IMR-90 (cell line): ENCODE measurements around the gene SLC30A2. TPM values are rescaled to one million over a fixed set of nuclear protein-coding genes. Genes with fewer than 3 reads are reported as not detected.

ENCODE experiments used
- ATAC-seq: fragments of 200-7000 bp; cut with Tn5 transposase; 2 replicates; pipeline ENCODE4 v1.9.1; 2020; ENCODE audit warnings: low read depth, mild to moderate bottlenecking, moderate library complexity
- BruUV-seq: library from RNA; stranded (reverse); fragments of 400-500 nt; replicated peaks from 2 replicates; lab custom pipeline; 2021; lab: Mats Ljungman, UMichigan
- CTCF ChIA-PET: fragments of 300-600 bp; formaldehyde crosslinking; extraction: SDS; loops from one replicate; lab custom pipeline; 2021; ENCODE audit warnings: antibody characterized with exemption; lab: Yijun Ruan, JAX
- POLR2A ChIA-PET: fragments of 300-600 bp; sonication (Branson Sonifier 250); formaldehyde crosslinking; loops from one replicate; lab custom pipeline; 2022; ENCODE audit warnings: antibody characterized with exemption; ENCODE audit not compliant: unreplicated experiment; lab: Charles Lee
- DNase-seq: peaks from one replicate; pipeline ENCODE4 v3.0.0; 2013
- H2AFZ ChIP-seq: replicated peaks from 2 replicates; pipeline ENCODE3; 2013; ENCODE audit warnings: low read length, mild to moderate bottlenecking; ENCODE audit not compliant: poor library complexity
- H2AK5ac ChIP-seq: 2 replicates; pipeline ENCODE4 v1.6.1; 2013; ENCODE audit warnings: low read depth, low read length, inconsistent platforms
- H2AK9ac ChIP-seq: replicated peaks from 2 replicates; pipeline ENCODE3; 2013; ENCODE audit warnings: mild to moderate bottlenecking, low read depth, low read length, moderate library complexity; ENCODE audit not compliant: poor library complexity
- H2BK120ac ChIP-seq: 2 replicates; pipeline ENCODE4 v1.6.1; 2013; ENCODE audit warnings: low read depth, low read length, inconsistent platforms
- H2BK15ac ChIP-seq: 3 replicates; pipeline ENCODE4 v1.6.1; 2013; ENCODE audit warnings: low read depth, low read length, inconsistent platforms
- H2BK20ac ChIP-seq: 2 replicates; pipeline ENCODE4 v1.6.1; 2013; ENCODE audit warnings: low read depth, mild to moderate bottlenecking, inconsistent platforms, low read length, moderate library complexity
- H2BK5ac ChIP-seq: 2 replicates; pipeline ENCODE4 v1.6.1; 2013; ENCODE audit warnings: mild to moderate bottlenecking, low read depth, low read length, inconsistent platforms; ENCODE audit not compliant: poor library complexity, severe bottlenecking
- H3K14ac ChIP-seq: replicated peaks from 2 replicates; pipeline ENCODE4 v1.6.1; 2013; ENCODE audit warnings: low read depth, low read length, inconsistent platforms
- H3K18ac ChIP-seq: 2 replicates; pipeline ENCODE4 v1.6.1; 2013; ENCODE audit warnings: low read depth, low read length, control low read depth
- H3K23ac ChIP-seq: 2 replicates; pipeline ENCODE4 v1.6.1; 2013; ENCODE audit warnings: low read depth, low read length, inconsistent platforms
- H3K27ac ChIP-seq: 2 replicates; pipeline ENCODE4 v1.5.1; 2013; ENCODE audit warnings: mild to moderate bottlenecking, control low read depth, low read length; ENCODE audit not compliant: insufficient read depth
- H3K27me3 ChIP-seq: 2 replicates; pipeline ENCODE4 v1.6.1; 2013; ENCODE audit warnings: low read length; ENCODE audit not compliant: control insufficient read depth, insufficient read depth
- H3K36me3 ChIP-seq: 2 replicates; pipeline ENCODE4 v1.6.1; 2013; ENCODE audit warnings: low read length, mixed read lengths; ENCODE audit not compliant: control insufficient read depth, insufficient read depth
- H3K4ac ChIP-seq: 2 replicates; pipeline ENCODE4 v1.6.1; 2013; ENCODE audit warnings: low read depth, low read length, inconsistent platforms
- H3K4me1 ChIP-seq: 2 replicates; pipeline ENCODE4 v1.6.1; 2013; ENCODE audit warnings: low read length, mixed read lengths; ENCODE audit not compliant: control insufficient read depth, insufficient read depth
- H3K4me2 ChIP-seq: 2 replicates; pipeline ENCODE4 v1.6.1; 2013; ENCODE audit warnings: low read depth, mild to moderate bottlenecking, control low read depth, low read length, moderate library complexity
- H3K4me3 ChIP-seq: 2 replicates; pipeline ENCODE4 v1.5.1; 2013; ENCODE audit warnings: low read depth, mild to moderate bottlenecking, control low read depth, low read length, moderate library complexity; ENCODE audit not compliant: insufficient read depth
- H3K56ac ChIP-seq: 2 replicates; pipeline ENCODE4 v1.6.1; 2013; ENCODE audit warnings: low read length, inconsistent platforms; ENCODE audit not compliant: insufficient read depth; ENCODE audit errors: extremely low read depth
- H3K79me1 ChIP-seq, 2 experiments: 2 replicates each; pipeline ENCODE4 v1.6.1; 2013; ENCODE audit warnings: low read length in 2 of 2, inconsistent platforms in 1 of 2, low read depth in 1 of 2
- H3K9ac ChIP-seq: 2 replicates; pipeline ENCODE4 v1.6.1; 2013; ENCODE audit warnings: low read depth, low read length, control low read depth
- H3K9me1 ChIP-seq: 2 replicates; pipeline ENCODE4 v1.6.1; 2013; ENCODE audit warnings: low read length, inconsistent platforms; ENCODE audit not compliant: insufficient read depth
- H3K9me3 ChIP-seq: 2 replicates; pipeline ENCODE4 v1.6.1; 2013; ENCODE audit warnings: low read length; ENCODE audit not compliant: control insufficient read depth, insufficient read depth
- H4K20me1 ChIP-seq: 2 replicates; pipeline ENCODE4 v1.6.1; 2013; ENCODE audit warnings: low read length, inconsistent platforms; ENCODE audit not compliant: insufficient read depth
- H4K5ac ChIP-seq: 2 replicates; pipeline ENCODE4 v1.6.1; 2013; ENCODE audit warnings: mild to moderate bottlenecking, low read depth, low read length, control low read depth
- H4K8ac ChIP-seq, 2 experiments: 2 replicates each; pipeline ENCODE4 v1.6.1; 2013; ENCODE audit warnings: low read depth in 2 of 2, low read length in 2 of 2, control low read depth in 1 of 2, inconsistent platforms in 1 of 2
- H4K91ac ChIP-seq: 2 replicates; pipeline ENCODE4 v1.6.1; 2013; ENCODE audit warnings: low read depth, low read length, inconsistent platforms; ENCODE audit not compliant: insufficient read depth
- MXI1 ChIP-seq: IDR thresholded peaks from 2 replicates; pipeline ENCODE4 v1.6.1; 2012; ENCODE audit warnings: low read depth, mild to moderate bottlenecking, low read length, moderate library complexity, borderline replicate concordance
- POLR2A ChIP-seq: IDR thresholded peaks from 2 replicates; pipeline ENCODE4 v1.6.1; 2012; ENCODE audit warnings: mild to moderate bottlenecking, low read depth, low read length
- RFX5 ChIP-seq: IDR thresholded peaks from 2 replicates; pipeline ENCODE4 v1.8.0; 2012; ENCODE audit warnings: low read depth, mild to moderate bottlenecking, low read length, moderate library complexity
- SMC3 ChIP-seq: fragments of 150-350 bp; IDR thresholded peaks from 2 replicates; pipeline ENCODE4 v1.6.1; 2016; ENCODE audit warnings: low read depth, mild to moderate bottlenecking, antibody characterized with exemption, low read length, moderate library complexity
- WGBS, 2 experiments: methylation state at CpG; one replicate each; pipeline versions ENCODE4 v1.1.5 to v1.1.7; 2013; ENCODE audit warnings: missing lambda C conversion rate in 2 of 2; ENCODE audit not compliant: insufficient read length in 1 of 2; ENCODE audit errors: extremely low coverage in 2 of 2; 5-methylcytosine and 5-hydroxymethylcytosine counted together
- dilution Hi-C: fragments of 300-500 bp; cut with HindIII; formaldehyde crosslinking; loops from one replicate; pipeline ENCODE4 v1.14.3; 2018; ENCODE audit warnings: low sequenced_read_pairs; ENCODE audit not compliant: unreplicated experiment
- in situ Hi-C: fragments of 300-500 bp; cut with MboI; formaldehyde crosslinking; loops from 3 replicates; pipeline ENCODE4 v1.14.3; 2019; ENCODE audit warnings: low sequenced_read_pairs, inconsistent platforms, mixed read lengths
- intact Hi-C: fragments of 100-400 bp; cut with micrococcal nuclease; formaldehyde crosslinking; loops from 2 replicates; pipeline ENCODE4 v1.10.0; 2022
- polyA plus RNA-seq, 3 experiments: library from polyadenylated mRNA; depleted of rRNA; stranded (reverse); fragments of >200 nt; gene quantifications; 2 replicates each; pipeline ENCODE4 v1.2.3, GENCODE V29; 2012; ENCODE audit warnings: low replicate concordance in 1 of 3
- total RNA-seq: library from RNA; depleted of rRNA; stranded (reverse); fragments of >200 nt; gene quantifications from 2 replicates; pipeline ENCODE4 v1.2.3, GENCODE V29; 2012
- TF ChIP-seq, protein P1 (sequence below): conservative IDR thresholded peaks from 2 replicates; pipeline ENCODE4 v1.5.1; 2012; ENCODE audit warnings: mild to moderate bottlenecking, low read depth, low read length, improper control_type of control experiment

Gene SLC30A2
- total and polyA plus RNA-seq, 2 of the 4 experiments (the other 2 are of a cell fraction): not detected

DNA sequence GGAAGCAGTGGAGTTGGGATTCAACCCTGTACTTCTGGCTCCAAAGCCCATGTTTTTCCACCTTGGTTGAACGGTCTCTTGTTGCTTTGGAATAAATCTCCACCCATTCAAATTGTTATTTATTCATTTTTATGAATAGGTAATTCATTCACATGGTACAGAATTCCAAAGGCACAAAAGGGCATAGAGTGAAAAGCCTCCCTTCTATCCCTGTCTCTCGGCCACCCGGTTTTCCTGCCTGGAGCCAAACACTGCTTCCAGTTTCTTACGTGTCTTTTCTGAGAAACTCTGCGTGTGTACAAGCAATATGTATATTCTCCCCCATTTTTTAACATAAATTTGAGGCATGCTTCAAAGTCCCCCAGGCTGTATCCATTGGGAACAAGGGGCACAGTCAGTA lies 20.4 kb downstream of the SLC30A2 start:
- DNase-seq: no peak

More for the DNA sequence above, 20.4 kb downstream of the SLC30A2 start:
- Histone ChIP-seq H3K18ac (no peak overlapping the region), H3K4ac (no peak overlapping the region), H3K27ac (no peak overlapping the region), H3K23ac (no peak overlapping the region), H3K4me3 (no peak overlapping the region), H3K9me1 (peaks cover 4% of the 10 kb centered on the region), H4K8ac (no peak overlapping the region), H3K56ac (no peak overlapping the region), H2AFZ (no peak overlapping the region), H3K4me2 (no peak overlapping the region), H4K20me1 (no peaks in the 10 kb centered on the region), H4K91ac (no peak overlapping the region), H2BK120ac (no peak overlapping the region), H3K4me1 (peaks cover 11% of the 10 kb centered on the region), H2BK20ac (no peak overlapping the region), H3K27me3 (peaks cover 3% of the 10 kb centered on the region; the same call in 1 of the 2 replicates), H3K79me1 (no peaks in the 10 kb centered on the region), H2AK9ac (no peak overlapping the region), H3K14ac (no peak overlapping the region), H4K5ac (no peak overlapping the region), H2AK5ac (no peak overlapping the region), H3K9ac (no peak overlapping the region), H3K36me3 (no peaks in the 10 kb centered on the region), H2BK5ac (no peak overlapping the region), H3K9me3 (no peaks in the 10 kb centered on the region), H2BK15ac (no peak overlapping the region)
- WGBS, 2 experiments: no CpG with 5 or more reads among the region's 5 CpGs
- BruUV-seq: no TSS peak
- ATAC-seq: no peak
- in situ Hi-C loops (no loop called here), dilution Hi-C loops (no loop called here), intact Hi-C loops (no loop called here)
- TF ChIP-seq, protein P1, sequence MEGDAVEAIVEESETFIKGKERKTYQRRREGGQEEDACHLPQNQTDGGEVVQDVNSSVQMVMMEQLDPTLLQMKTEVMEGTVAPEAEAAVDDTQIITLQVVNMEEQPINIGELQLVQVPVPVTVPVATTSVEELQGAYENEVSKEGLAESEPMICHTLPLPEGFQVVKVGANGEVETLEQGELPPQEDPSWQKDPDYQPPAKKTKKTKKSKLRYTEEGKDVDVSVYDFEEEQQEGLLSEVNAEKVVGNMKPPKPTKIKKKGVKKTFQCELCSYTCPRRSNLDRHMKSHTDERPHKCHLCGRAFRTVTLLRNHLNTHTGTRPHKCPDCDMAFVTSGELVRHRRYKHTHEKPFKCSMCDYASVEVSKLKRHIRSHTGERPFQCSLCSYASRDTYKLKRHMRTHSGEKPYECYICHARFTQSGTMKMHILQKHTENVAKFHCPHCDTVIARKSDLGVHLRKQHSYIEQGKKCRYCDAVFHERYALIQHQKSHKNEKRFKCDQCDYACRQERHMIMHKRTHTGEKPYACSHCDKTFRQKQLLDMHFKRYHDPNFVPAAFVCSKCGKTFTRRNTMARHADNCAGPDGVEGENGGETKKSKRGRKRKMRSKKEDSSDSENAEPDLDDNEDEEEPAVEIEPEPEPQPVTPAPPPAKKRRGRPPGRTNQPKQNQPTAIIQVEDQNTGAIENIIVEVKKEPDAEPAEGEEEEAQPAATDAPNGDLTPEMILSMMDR: no peak
- TF ChIP-seq RFX5 (no peak), SMC3 (no peak), MXI1 (no peak), POLR2A (no peak)
- ChIA-PET POLR2A (no interaction called here), CTCF (no interaction called here)
